ENCODE results near the gene RBM15.

- TF ChIP-seq ZNF146 (tag by site-specific recombination; IDR thresholded peaks at IDR 0.05) (no peak), CTCF (tag by site-specific recombination; IDR thresholded peaks at IDR 0.05) (no peak), ZNF274 (IDR thresholded peaks at IDR 0.05; ENCODE audit: low read length) (no peak), ZNF274 (tag by site-specific recombination; IDR thresholded peaks at IDR 0.05; ENCODE audit: borderline replicate concordance) (no peak), ZBTB7A (tag by site-specific recombination; IDR thresholded peaks at IDR 0.05; ENCODE audit: low read depth) (no peak), ZNF785 (tag by site-specific recombination; IDR thresholded peaks at IDR 0.05) (no peak), KLF10 (tag by site-specific recombination; IDR thresholded peaks at IDR 0.05) (no peak), ZNF792 (tag by site-specific recombination; IDR thresholded peaks at IDR 0.05) (no peak)
Observed at GRCh38 chr1:110321846-110322245, 17.3 kb upstream of the RBM15 start.

Measured in HEK293 (cell line).